Common myeloid progenitor, CD34-positive (primary cell): ENCODE measurements around the gene OR51A4. TPM values are rescaled to one million over a fixed set of nuclear protein-coding genes. Genes with fewer than 3 reads are reported as not detected.

Source experiments
- CTCF ChIA-PET: fragments of 350-600 bp; sonication (Branson Sonifier 250); formaldehyde crosslinking; loops from one replicate; lab custom pipeline; 2021; ENCODE audit warnings: antibody characterized with exemption; lab: Charles Lee
- POLR2A ChIA-PET: fragments of 350-600 bp; sonication (Branson Sonifier 250); formaldehyde crosslinking; loops from one replicate; lab custom pipeline; 2021; ENCODE audit warnings: antibody characterized with exemption; lab: Charles Lee
- DNase-seq, 3 donors: peaks; one replicate each; pipeline versions ENCODE4 v3.0.0 to v3.0.0-alpha.2; 2013
- H3K27ac ChIP-seq, 2 experiments: 1 replicate in 1 of 2; 2 replicates in 1 of 2; pipeline ENCODE4 v1.7.0; 2013; ENCODE audit warnings: inconsistent platforms in 2 of 2, low read length in 2 of 2, mild to moderate bottlenecking in 2 of 2, low read depth in 1 of 2, moderate library complexity in 1 of 2; ENCODE audit not compliant: severe bottlenecking in 2 of 2, insufficient read depth in 1 of 2, poor library complexity in 1 of 2
- H3K27me3 ChIP-seq, 5 experiments: replicated peaks in 2 of 5; 1 replicate in 3 of 5; 2 replicates in 2 of 5; pipeline versions ENCODE4 v1.6.1 to v1.7.0; 2013; ENCODE audit warnings: low read length in 4 of 5, mild to moderate bottlenecking in 2 of 5, moderate library complexity in 2 of 5, inconsistent platforms in 1 of 5; ENCODE audit not compliant: insufficient read depth in 5 of 5, control insufficient read depth in 4 of 5
- H3K36me3 ChIP-seq, 4 experiments: 1 replicate in 2 of 4; 2 replicates in 2 of 4; pipeline versions ENCODE4 v1.6.1 to v1.7.0; 2013; ENCODE audit warnings: low read length in 3 of 4, control low read depth in 1 of 4, mild to moderate bottlenecking in 1 of 4; ENCODE audit not compliant: control insufficient read depth in 4 of 4, insufficient read depth in 4 of 4
- H3K4me1 ChIP-seq, 4 experiments: 1 replicate in 3 of 4; 2 replicates in 1 of 4; pipeline versions ENCODE4 v1.6.1 to v1.7.1; 2013; ENCODE audit warnings: low read length in 3 of 4, mild to moderate bottlenecking in 3 of 4, control low read depth in 1 of 4, inconsistent platforms in 1 of 4, moderate library complexity in 1 of 4; ENCODE audit not compliant: control insufficient read depth in 4 of 4, insufficient read depth in 4 of 4; ENCODE audit errors: control extremely low read depth in 1 of 4
- H3K4me3 ChIP-seq, 7 experiments: 1 replicate in 4 of 7; 2 replicates in 3 of 7; pipeline versions ENCODE4 v1.5.1 to v1.7.0; 2013; ENCODE audit warnings: mild to moderate bottlenecking in 7 of 7, low read length in 6 of 7, moderate library complexity in 6 of 7, inconsistent platforms in 2 of 7, low read depth in 2 of 7, control low read depth in 1 of 7; ENCODE audit not compliant: insufficient read depth in 4 of 7, control insufficient read depth in 1 of 7; ENCODE audit errors: extremely low read depth in 1 of 7
- H3K9me3 ChIP-seq, 5 experiments: 1 replicate in 4 of 5; 2 replicates in 1 of 5; pipeline versions ENCODE4 v1.6.1 to v1.7.1; 2013; ENCODE audit warnings: low read length in 4 of 5, mild to moderate bottlenecking in 2 of 5, inconsistent platforms in 1 of 5, low read depth in 1 of 5, moderate library complexity in 1 of 5; ENCODE audit not compliant: control insufficient read depth in 4 of 5, insufficient read depth in 2 of 5; ENCODE audit errors: control extremely low read depth in 1 of 5
- WGBS: methylation state at CpG from one replicate; pipeline ENCODE4 v1.1.5; 2013; ENCODE audit not compliant: insufficient coverage; 5-methylcytosine and 5-hydroxymethylcytosine counted together
- polyA plus RNA-seq: library from polyadenylated mRNA; unstranded; fragments of 120-200 nt; gene quantifications from one replicate; pipeline ENCODE4 v1.2.1, GENCODE V29; 2013

The OR51A4 gene
- polyA plus RNA-seq, result not detected

DNA sequence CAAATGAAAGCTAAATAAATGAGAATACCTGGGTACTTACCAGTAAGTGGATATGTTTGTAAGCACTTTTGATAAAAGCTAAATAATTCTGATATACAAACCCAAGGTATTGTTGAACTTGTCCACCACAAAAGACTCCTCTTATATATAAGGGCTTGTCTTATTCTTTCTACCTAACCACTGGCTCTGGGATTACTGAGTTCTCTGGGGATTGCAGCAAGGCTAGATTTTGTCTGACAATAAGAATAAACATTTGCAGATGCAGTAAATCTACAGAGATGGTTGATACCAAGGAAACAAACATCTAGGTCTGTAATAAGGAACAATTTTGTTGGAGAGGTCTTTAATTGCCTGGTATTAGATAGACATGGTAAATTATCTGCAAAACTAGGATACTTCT is at the start of gene OR51A4:
OR51A4 (minus strand) TSS at position 101 of the 400 bp plus-strand sequence. CDS start 505 bp downstream, outside the sequence.
- Histone ChIP-seq H3K4me3 (no peak within 1 kb of the TSS), H3K27me3 (no peaks in the 10 kb centered on the region), H3K4me1 (no peaks in the 10 kb centered on the region), H3K36me3 (no peaks in the 10 kb centered on the region), H3K27ac (no peak within 1 kb of the TSS), H3K9me3 (peaks cover 0 to 1% (median 0%) of the 10 kb centered on the region in 5 experiments)
- no peak for DNase-seq
- POLR2A ChIA-PET, result no interaction called here
- CTCF ChIA-PET, result no interaction called here

DNA sequence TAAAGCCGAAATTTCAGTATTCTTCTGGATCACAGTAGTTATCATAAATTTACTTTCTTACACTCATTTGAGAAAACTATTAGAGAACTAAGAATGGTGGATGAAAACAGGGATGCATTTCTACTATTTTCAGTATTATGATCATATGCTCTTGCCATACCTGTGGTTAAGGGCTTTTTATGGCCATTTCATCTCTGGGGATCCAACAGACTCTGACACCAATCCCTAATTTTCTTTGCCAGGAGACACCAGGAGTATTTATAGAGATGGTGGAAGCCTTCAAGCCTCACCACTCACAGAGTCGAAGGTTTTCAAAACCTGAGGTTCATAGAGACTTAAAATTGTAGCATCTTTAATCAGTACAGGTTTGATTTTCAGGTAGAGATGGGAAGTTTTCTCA is 47.1 kb upstream of the OR51A4 start, which contains the start of gene OR51L1:
OR51L1 (plus strand) TSS at position 301 of the 400 bp plus-strand sequence. CDS start 4,132 bp downstream, outside the sequence.
- ChIA-PET POLR2A (no interaction called here), CTCF (no interaction called here)
- no peak within 1 kb of the TSS for H3K4me3 ChIP-seq
- no peaks in the 10 kb centered on the region for H3K9me3 ChIP-seq
- no peaks in the 10 kb centered on the region for H3K36me3 ChIP-seq
- no peak for DNase-seq
- no peaks in the 10 kb centered on the region for H3K27me3 ChIP-seq
- no peaks in the 10 kb centered on the region for H3K4me1 ChIP-seq
- no peak within 1 kb of the TSS for H3K27ac ChIP-seq
- WGBS, result 100% methylated on average over 1 of the region's 2 CpGs

DNA sequence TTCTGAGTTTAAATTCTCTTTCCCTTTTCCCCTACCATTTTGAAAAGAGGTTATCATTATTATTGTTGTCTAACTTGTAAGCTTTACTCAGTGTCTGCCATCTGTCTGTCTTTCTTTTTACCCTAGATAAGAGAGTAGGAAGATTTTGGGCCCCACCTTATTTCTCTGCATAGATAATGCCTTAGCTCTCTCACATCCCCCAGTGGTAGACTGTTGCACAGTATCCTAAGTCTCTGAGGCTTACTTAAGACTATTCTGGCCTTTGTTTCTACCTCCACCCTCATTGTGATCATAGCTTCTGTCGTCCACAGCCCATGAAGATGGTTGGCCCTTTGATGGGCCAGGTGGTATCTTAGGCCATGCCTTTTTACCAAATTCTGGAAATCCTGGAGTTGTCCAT is 43.7 kb upstream of the OR51A4 start:
- Histone ChIP-seq H3K36me3 (no peaks in the 10 kb centered on the region), H3K4me1 (no peaks in the 10 kb centered on the region), H3K9me3 (no peaks in the 10 kb centered on the region), H3K27ac (no peak overlapping the region), H3K4me3 (no peak overlapping the region), H3K27me3 (no peaks in the 10 kb centered on the region)
- POLR2A ChIA-PET, result no interaction called here
- WGBS, result 60% methylated on average over 1 of the region's 1 CpG
- peak in 2 of 3 donors; percentile 0 to 6 for DNase-seq
- CTCF ChIA-PET, result interaction anchor here (1.2 to 1.5 kb wide), 2 partner anchors 10 to 13 kb away, joined by 3 to 5 read pairs; no protein-coding TSS in a partner anchor

DNA sequence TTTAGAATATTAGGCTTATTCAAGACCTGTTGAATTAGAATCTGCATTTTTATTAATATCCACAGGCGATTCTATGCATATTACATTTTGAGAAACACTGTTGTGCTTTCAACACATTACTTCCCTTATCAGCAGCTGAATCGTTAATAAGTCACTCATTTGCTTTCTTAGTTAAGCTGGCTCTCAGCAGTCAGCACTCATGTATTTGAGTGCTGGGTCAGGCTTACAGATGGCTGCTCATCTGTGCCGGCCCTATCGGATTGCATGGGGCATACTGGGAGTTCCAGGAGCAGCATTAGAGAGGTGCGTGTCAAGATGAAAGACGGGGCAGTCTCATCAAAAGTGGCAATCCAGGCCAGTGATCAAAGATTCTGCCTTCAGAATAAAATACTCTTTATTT is 36.4 kb upstream of the OR51A4 start:
- CTCF ChIA-PET, result interaction anchor here (1.8 kb wide), 1 partner anchor 13 kb away, joined by 4 read pairs; no protein-coding TSS in a partner anchor
- H3K27me3 ChIP-seq, result no peaks in the 10 kb centered on the region
- no peaks in the 10 kb centered on the region for H3K9me3 ChIP-seq
- H3K4me1 ChIP-seq, result no peaks in the 10 kb centered on the region
- POLR2A ChIA-PET, result no interaction called here
- H3K4me3 ChIP-seq, result no peak overlapping the region
- H3K36me3 ChIP-seq, result no peaks in the 10 kb centered on the region
- 87% methylated on average over 6 of the region's 6 CpGs for WGBS
- no peak overlapping the region for H3K27ac ChIP-seq
- no peak for DNase-seq

- Histone ChIP-seq H3K36me3 (no peaks in the 10 kb centered on the region), H3K4me3 (no peak overlapping the region), H3K9me3 (peaks cover 0 to 1% (median 0%) of the 10 kb centered on the region in 5 experiments), H3K27ac (no peak overlapping the region), H3K27me3 (no peaks in the 10 kb centered on the region), H3K4me1 (no peaks in the 10 kb centered on the region)
- no CpG with 5 or more reads among the region's 3 CpGs for WGBS
- POLR2A ChIA-PET, result no interaction called here
- CTCF ChIA-PET, result no interaction called here
- no peak for DNase-seq
Measured at GRCh38 chr11:4982678-4983077, 35.3 kb upstream of the OR51A4 start.

DNA sequence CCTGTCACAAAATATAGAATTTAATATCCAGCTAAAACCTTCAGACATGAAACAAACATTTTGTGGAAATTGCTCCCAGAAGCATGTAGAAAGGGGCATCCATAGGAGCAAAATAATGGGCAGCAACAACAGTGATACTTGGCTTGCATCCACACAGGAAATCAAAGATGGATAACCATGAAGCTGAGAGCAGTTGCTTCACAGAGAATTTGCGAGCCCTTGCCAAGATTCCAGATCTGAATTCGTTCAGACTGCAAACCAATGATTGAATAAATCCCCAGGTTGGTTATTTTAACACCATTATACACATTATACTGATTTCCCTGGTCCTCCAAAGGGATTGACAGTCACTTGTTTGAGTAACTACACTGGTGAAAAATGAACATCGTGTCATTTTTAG is 31.6 kb upstream of the OR51A4 start:
- Histone ChIP-seq H3K4me3 (no peak overlapping the region), H3K27ac (no peak overlapping the region), H3K9me3 (peaks cover 0 to 1% (median 0%) of the 10 kb centered on the region in 5 experiments), H3K27me3 (no peaks in the 10 kb centered on the region), H3K4me1 (no peaks in the 10 kb centered on the region), H3K36me3 (no peaks in the 10 kb centered on the region)
- CTCF ChIA-PET, result no interaction called here
- 100% methylated on average over 1 of the region's 3 CpGs for WGBS
- no peak for DNase-seq
- POLR2A ChIA-PET, result no interaction called here

DNA sequence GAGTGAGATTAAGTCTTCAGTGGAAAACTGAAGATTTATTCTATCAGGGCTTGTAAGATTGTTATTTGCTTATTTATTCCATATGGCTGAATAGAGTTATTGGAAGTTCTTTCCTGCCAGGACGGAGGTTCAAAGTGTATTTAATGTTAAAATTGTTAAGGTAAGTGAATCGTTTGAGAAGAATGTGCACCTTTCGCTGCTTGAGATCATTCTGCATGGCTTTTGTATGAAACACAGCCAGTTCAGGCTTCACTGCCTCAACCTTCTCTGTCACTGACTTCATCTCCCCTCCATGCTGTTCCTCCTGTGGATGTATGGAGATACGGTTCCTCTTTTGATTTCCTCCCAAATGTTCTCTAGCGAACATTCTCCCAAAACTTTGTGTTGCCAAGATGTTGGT is 28.0 kb upstream of the OR51A4 start:
- POLR2A ChIA-PET, result no interaction called here
- H3K4me3 ChIP-seq, result no peak overlapping the region
- H3K27ac ChIP-seq, result no peak overlapping the region

More for the DNA sequence above, 28.0 kb upstream of the OR51A4 start:
- no peaks in the 10 kb centered on the region for H3K27me3 ChIP-seq
- no peaks in the 10 kb centered on the region for H3K4me1 ChIP-seq
- WGBS, result 85% methylated on average over 2 of the region's 5 CpGs
- H3K9me3 ChIP-seq, result peaks cover 0 to 1% (median 0%) of the 10 kb centered on the region in 5 experiments
- no peaks in the 10 kb centered on the region for H3K36me3 ChIP-seq
- CTCF ChIA-PET, result no interaction called here
- no peak for DNase-seq
